IPS-18c (cell line): ENCODE results near the gene RNF183.

Experiments used
- H3K4me3 ChIP-seq: 2 replicates; pipeline ENCODE4 v1.7.0; 2013; ENCODE audit warnings: low read depth, mild to moderate bottlenecking, low read length, moderate library complexity; ENCODE audit not compliant: insufficient read depth
- H3K9me3 ChIP-seq: one replicate; pipeline ENCODE4 v1.6.1; 2013; ENCODE audit warnings: mild to moderate bottlenecking, low read length, moderate library complexity; ENCODE audit not compliant: control insufficient read depth, insufficient read depth

Gene RNF183, protein sequence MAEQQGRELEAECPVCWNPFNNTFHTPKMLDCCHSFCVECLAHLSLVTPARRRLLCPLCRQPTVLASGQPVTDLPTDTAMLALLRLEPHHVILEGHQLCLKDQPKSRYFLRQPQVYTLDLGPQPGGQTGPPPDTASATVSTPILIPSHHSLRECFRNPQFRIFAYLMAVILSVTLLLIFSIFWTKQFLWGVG

DNA sequence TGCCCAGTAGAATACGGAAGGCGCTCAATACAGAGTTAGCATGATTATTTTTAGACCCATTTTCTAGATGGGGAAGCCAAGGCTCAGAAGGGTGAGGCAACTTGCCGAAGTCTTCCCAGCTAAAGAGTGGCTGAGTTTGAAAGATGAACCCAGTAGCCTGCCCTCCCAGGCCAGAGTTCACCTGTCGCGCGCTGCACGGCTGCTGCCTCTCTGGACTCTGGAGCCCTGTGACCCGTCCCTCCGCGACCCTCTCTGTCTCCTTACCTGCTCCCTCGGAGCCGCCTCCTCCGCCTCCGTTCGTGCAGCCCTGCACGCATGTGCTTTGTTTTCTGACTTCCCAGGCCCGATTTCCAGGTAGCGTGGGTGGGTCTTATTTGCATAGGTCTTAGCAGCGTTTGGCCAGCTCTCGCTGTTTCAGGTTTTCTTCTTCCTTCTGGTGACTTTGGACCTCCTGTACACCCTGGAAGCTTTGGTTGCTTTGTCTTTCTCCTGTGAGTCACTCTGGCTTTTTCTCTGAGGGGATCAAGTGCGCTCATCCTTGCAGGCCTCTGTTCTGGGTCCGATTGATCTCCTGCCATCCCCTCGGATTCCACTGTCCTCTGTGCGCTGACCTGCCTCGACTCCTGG lies at the start of gene RNF183:
Gene RNF183, minus strand, starts transcription at position 585 of the 627 bp plus-strand sequence. CDS start 5,192 bp downstream, outside the sequence.
- H3K9me3 ChIP-seq = no peaks in the 10 kb centered on the region
- H3K4me3 ChIP-seq = no peak within 1 kb of the TSS

DNA sequence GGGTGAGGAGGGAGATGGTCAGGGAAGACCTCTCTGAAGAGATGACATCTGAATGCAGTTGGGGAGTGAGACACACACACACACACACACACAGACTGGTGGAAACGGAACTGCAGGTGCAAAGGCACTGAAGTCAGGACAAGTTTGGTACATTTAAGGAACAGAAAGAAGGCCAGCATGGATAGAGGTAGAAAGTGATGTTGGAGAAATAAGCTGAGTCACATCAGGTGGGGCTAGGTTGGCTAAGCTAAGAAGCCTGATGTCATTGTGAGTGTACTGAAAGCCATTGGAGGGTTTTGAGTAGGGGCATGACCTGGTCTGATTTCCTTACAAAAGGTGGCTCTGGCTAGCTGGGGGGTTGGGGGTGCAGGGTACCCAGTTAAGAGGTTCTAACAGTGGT lies 49.2 kb upstream of the RNF183 start:
- H3K4me3 ChIP-seq = no peak overlapping the region
- no peaks in the 10 kb centered on the region for H3K9me3 ChIP-seq

DNA sequence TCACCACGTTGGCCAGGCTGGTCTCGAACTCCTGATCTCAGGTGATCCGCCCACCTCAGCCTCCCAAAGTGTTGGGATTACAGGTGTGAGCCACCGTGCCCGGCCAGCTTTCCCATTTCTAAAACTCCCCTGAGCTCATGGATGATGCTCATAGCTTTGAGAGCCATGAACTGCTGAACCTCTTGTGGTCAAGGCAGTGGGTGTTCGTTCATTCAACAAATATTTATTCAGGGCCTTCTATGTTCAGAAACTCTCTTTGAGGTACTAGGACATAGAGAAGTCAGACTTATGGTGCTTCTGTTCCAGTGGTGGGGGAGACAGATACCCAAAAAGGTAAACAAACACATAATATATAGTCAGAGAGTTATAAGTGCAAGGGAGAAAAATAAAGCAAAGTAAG lies 48.8 kb upstream of the RNF183 start:
- Histone ChIP-seq H3K4me3 (no peak overlapping the region), H3K9me3 (no peaks in the 10 kb centered on the region)

DNA sequence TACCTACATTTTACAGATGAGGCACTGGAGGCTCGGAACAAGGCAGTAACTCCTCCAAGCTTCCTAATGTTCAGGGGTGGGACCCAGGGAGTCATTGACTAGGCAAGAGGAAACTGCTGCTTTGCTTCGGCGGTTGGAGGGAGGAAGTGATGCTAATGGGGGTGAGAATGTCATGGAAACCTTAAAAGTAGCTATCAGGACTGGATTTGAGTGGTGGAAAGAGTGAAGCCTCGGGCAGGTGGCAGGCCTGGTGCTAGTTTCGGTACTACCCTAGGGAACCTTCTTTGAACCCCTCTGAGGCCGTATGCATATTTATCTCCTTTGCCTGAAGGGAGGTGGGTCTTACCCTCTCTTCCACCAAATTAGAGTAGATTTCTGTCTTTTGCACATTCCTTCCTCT lies 47.8 kb upstream of the RNF183 start:
- Histone ChIP-seq H3K4me3 (no peak overlapping the region), H3K9me3 (no peaks in the 10 kb centered on the region)

DNA sequence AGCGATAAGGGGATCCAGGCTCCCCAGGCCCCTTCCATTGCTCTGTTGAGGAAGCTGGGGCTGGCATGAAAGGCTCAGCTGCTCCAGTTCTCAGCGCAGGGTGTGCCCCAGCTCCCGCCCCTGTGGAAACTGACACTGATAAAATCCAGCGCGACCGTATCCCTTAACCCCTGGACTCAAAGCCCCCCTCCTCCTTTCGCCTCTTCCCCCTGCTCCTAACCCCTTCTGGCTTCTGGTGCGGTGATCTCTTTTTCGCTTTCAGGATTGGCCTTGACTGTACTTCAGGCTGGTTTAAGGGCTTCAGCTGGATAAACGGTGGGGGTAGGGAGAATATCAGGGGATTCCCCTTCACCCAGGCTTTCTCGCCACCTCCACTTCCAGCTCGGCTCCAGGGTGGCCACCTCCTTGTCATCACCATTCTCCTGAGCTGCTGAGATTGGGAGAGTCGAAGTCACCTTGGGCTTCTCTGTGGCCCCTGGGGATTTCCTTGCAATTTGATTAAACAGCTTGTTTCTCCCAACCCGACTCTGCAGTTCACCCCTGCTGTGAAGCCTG lies 47.0 kb upstream of the RNF183 start:
- peak overlapping the region; percentile 53 for H3K4me3 ChIP-seq

DNA sequence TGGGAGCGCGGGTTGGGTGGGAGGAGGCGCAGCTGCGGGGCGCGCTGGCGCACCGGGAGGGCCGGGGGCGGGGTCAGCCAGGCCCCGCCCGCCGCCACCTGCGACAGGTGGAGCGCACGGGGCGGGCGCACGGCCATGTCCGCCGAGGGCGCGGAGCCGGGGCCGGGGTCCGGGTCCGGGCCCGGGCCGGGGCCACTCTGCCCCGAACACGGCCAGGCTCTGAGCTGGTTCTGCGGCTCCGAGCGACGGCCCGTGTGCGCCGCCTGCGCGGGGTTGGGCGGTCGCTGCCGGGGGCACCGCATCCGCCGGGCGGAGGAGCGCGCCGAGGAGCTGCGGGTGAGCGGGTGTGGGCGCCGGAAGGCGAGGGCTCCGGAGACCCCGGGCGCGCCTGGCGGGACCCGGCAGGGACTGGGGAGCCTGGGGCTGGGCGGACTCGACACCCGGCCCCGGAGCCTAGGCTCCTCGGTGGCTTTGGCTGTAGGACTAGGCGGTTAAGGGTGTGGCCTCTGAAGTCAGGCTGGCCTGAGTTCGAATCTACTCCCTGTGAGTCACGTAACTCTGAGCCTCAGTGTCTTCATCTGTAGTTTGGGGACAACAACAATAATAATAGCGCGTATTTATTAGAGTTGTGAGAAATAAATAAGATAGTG lies 46.4 kb upstream of the RNF183 start, which contains the start of gene BSPRY:
Gene BSPRY, plus strand, starts transcription at position 97 of the 650 bp plus-strand sequence. Its CDS starts 39 bp downstream, at position 136.
- Histone ChIP-seq H3K9me3 (no peaks in the 10 kb centered on the region), H3K4me3 (peak within 1 kb of the TSS; percentile 53)

More for the DNA sequence above, 47.0 kb upstream of the RNF183 start:
- H3K9me3 ChIP-seq = no peaks in the 10 kb centered on the region

DNA sequence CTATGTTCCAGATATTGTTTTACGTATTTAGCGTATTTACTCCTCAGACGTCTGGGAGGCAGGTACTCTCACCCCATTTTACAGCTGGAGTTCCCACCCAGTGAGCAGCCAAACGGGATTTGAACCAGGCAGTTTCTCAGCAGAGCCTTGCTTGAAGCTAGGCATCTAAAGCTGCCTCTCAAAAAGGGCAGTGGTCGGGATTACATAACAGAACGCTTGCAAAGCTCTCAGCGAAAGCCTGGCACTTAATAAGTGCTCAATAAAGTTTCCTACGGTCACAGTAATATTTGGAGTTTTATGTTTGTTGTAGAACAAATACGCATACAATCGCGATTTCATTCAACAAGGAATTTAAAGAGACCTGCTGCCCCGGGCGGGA lies 45.9 kb upstream of the RNF183 start:
- Histone ChIP-seq H3K9me3 (no peaks in the 10 kb centered on the region), H3K4me3 (peak overlapping the region; percentile 53)

DNA sequence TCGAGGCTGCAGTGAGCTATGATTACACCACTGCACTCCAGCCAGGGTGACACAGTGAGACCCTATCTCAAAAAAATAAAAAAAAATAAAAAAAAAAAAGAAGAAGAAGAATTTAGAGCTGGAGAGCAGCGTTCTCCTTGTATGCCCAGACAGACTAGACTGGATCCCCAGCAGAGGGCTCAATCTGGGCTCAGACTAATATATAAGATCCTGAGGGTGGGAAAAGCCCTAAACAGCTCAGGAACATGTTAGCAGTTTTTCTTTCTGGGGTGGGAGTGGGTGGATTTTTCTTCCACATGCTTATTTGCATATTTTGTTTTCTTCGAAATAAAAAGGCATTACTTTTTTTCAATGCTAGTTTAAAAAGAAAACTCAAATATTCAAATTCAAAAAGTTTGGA lies 45.3 kb upstream of the RNF183 start:
- H3K9me3 ChIP-seq = no peaks in the 10 kb centered on the region

DNA sequence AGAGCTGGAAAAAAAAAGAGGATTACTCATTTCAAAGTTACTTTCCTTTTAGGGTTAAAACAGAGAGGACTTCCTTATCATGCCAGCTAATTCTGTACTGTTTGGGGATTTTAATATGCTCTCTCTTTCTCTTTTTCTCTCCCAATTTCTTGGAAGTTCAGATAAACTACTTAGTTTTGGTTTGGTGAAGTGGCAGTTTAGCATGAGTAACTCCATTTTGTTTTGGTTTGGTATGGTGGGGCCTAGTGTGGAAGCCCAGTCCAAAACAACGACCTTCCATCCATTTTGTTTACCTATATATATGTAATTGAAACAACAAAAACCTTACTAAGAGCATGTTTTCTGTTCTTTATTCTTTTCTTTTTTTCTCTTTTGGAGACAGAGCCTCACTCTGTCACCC lies 42.5 kb upstream of the RNF183 start:
- no peak overlapping the region for H3K4me3 ChIP-seq
- H3K9me3 ChIP-seq = no peaks in the 10 kb centered on the region

More for the DNA sequence above, 45.3 kb upstream of the RNF183 start:
- no peak overlapping the region for H3K4me3 ChIP-seq

DNA sequence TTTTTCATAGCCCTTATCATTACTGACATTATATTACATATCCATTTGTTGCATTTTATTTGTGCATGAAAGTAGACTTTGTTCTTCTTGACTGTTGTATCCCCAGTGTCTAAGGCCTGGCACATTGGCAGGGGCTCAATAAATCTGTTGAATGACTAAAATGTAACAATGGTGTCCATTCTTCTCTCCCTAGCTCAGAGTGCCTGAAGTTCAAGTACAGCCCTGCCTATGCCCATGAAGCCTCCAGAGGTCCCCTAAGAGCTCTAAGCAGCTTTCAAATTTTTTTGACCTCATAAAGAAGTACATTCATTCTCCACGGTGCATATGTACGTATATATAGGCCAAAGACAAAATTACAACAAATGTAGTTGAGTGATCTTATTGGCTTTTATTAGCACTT lies 42.0 kb upstream of the RNF183 start:
- no peak overlapping the region for H3K4me3 ChIP-seq
- H3K9me3 ChIP-seq = no peaks in the 10 kb centered on the region

DNA sequence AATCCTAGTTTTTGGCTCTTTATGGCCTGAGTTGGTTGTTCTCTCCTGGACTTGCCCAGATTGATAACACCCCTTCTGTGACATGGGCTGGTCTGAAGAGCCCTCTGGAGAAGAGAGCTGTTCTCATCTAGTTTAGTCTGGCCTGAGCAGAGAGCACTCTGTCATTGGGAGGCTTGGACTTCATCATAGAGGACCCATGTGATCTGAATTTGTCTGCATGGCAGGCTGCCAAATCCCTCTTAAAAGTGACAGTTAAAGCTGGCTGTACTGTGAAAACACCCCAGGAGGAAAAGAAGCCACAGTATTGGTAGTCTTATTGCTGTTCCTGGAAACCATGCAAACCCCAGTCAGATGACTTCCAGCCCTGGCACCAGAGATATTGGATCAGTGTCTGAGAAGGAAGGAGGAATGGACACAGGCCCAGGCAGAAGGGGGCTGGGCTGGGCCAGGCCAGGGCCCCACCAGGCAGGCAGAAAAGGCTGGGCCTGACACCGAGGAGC lies 40.6 kb upstream of the RNF183 start:
- H3K9me3 ChIP-seq = no peaks in the 10 kb centered on the region
- H3K4me3 ChIP-seq = no peak overlapping the region

DNA sequence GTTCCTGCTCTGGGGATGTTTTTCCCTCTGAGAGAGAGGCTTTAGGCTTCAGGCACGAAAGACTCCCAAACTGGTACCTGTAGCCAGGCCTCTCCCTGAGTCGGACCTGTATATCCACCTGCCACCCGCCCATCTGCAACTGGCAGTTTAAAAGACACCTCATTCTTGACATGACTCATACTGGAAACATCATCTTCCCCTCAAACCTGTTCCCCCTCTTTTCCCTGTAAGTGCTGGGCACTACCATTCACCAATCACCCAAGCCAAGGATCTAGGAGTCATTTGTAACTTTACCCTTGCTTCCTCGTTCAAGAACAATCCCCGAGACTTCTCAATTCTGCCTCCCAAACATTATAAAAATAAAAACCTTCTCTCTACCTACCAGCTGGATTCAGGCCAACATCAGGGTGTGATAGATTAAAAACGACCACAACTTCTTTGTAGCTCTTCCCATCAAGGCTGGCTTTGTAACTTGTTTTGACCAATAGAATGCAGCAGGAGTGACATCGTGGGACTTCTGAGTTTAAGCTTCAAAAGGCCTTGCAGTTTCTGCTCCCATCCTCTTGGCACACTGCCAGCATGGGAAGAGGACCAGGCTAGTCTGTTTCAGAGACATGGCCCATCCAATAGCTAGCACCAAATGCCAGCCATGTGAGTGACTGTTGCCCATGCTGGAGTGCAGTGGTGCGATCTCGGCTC lies 38.7 kb upstream of the RNF183 start:
- Histone ChIP-seq H3K9me3 (no peaks in the 10 kb centered on the region), H3K4me3 (no peak overlapping the region)

DNA sequence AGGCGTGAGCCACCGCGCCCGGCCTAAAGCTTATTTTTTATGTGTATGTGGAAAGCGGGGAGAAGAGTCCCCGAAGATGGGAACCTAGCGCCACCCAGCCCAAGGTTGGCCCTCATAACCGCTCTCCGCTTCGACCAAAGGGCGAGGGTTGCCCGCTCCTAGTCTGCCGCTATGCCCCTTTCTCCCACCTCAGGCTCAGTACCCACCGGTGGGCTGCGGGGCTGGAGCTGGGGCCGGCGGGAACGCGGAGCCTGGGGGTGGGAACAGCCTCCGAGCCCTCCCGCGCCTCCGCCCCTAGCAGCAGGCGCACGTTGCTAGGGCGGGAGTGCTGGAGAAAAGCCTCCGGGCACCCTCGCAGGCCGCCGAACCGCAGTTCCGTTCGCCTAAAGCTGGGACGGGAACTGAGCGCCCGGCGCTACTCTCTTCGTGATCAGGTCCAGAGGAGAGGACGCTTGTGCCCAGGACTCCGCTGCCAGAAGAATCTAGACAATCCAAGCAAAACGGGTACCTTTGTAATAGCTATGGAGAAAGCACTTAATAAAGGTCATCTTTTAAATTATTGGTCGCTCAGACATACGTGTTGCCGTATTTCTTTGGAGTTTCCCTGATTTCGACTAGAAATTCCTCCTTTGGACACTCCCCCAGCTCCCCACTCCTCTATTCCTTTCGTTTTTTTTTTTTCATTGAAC lies 37.0 kb upstream of the RNF183 start, which contains the start of gene WDR31:
Gene WDR31, minus strand, starts transcription at position 265 of the 689 bp plus-strand sequence. CDS start 8,253 bp downstream, outside the sequence.
- H3K9me3 ChIP-seq = no peaks in the 10 kb centered on the region

DNA sequence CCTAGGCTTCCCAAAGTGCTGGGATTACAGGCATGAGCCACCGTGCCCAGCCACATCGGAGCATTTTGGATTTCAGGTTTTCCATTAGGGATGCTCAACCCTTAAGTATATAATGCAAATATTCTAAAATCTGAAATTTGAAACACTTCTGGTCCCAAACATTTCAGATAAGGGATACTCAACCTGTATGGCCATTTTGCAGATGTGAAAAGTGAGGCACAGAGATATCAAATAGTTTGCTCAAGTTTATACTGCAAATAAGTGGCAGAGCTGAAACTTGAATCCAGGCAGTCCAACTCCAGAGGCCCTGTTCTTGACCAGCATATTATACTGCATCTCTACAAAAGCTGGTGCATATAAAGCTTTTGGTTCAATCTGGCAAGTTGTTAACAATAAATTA lies 34.5 kb upstream of the RNF183 start:
- no peaks in the 10 kb centered on the region for H3K9me3 ChIP-seq
- no peak overlapping the region for H3K4me3 ChIP-seq

More for the DNA sequence above, 37.0 kb upstream of the RNF183 start, which contains the start of gene WDR31:
- peak within 1 kb of the TSS; percentile 83 for H3K4me3 ChIP-seq

DNA sequence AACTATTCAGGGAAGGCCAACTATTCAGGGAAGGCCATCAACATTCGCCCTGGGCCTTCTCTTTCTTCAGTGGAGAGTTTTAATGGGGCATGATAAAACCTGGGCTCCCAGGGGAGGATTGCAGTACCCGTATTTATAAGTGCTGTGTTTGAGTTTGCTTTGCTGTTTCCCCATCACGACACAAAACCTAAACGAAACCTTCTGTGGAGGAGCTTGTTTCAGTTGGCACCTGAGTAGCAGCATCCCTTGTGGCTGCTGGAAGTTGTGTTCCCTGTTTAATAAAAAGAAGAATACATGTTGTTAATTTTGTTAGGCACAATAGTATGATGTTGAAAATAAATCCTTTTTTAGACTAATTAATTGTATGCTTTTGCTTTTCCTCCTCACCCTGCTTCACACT lies 28.6 kb upstream of the RNF183 start:
- Histone ChIP-seq H3K9me3 (no peaks in the 10 kb centered on the region), H3K4me3 (no peak overlapping the region)

DNA sequence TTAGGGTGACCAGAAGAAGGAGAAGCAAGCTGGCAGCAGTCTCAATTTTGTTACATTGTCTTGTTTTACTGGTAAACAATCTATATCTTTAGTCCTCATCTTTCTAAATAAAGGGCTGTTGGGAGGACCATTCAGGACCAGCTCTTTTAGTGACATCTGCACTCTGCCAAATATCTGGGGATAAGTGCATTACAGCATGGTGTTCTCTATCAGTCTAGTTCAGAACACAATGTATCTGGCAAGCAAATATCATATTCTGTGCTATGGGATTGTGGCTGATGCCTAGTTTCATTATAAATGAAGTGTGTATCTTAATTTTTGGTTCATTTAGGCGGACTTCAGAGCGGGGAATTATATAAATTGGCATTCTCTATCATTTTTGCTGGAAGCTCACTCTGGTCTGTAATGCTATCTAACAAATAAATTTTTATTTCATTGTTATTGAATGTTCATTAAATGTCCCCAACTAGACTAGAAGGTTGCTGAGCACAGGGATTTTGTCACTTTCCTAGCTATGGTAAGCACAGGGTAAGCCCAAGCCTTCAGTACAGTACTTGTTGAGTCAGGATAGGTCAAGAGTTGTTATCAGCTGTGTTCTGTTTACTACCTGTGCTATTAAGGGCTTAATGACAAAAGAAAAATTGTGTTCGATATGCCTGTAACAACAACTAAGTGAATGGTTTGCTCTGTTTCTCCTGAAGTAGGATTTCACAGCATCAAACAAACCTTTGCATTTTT lies 25.0 kb upstream of the RNF183 start:
- no peaks in the 10 kb centered on the region for H3K9me3 ChIP-seq
- no peak overlapping the region for H3K4me3 ChIP-seq
